GM18951 (cell line): Measurements from ENCODE around the gene DIS3.
"Not testable (repeated sequence)": the region's sequence is repeated elsewhere in the genome, so short reads cannot be mapped to it uniquely, and the experiment has no call there.

Experiments
- POLR2A ChIP-seq: IDR thresholded peaks from 4 replicates; pipeline ENCODE4 v1.6.1; 2011; ENCODE audit warnings: mild to moderate bottlenecking; ENCODE audit not compliant: insufficient read length, insufficient read depth; ENCODE audit errors: extremely low read depth
- in situ Hi-C: fragments of 300-500 bp; cut with MboI; formaldehyde crosslinking; loops from one replicate; pipeline ENCODE4 v1.12.0; 2022; ENCODE audit warnings: low sequenced_read_pairs, mixed read lengths, inconsistent platforms; ENCODE audit not compliant: unreplicated experiment

Gene DIS3

GRCh38 chr13:72782717-72783116 is 1.0 kb upstream of the DIS3 start:
- TF ChIP-seq POLR2A = no peak
- in situ Hi-C loops = no loop called here

GRCh38 chr13:72774019-72774418 is 7.7 kb downstream of the DIS3 start:
- in situ Hi-C loops = no loop called here

GRCh38 chr13:72763411-72763810 is 18.3 kb downstream of the DIS3 start:
- no peak for TF ChIP-seq POLR2A
- in situ Hi-C loops = no loop called here

More at GRCh38 chr13:72774019-72774418, 7.7 kb downstream of the DIS3 start:
- TF ChIP-seq POLR2A = no peak

DNA sequence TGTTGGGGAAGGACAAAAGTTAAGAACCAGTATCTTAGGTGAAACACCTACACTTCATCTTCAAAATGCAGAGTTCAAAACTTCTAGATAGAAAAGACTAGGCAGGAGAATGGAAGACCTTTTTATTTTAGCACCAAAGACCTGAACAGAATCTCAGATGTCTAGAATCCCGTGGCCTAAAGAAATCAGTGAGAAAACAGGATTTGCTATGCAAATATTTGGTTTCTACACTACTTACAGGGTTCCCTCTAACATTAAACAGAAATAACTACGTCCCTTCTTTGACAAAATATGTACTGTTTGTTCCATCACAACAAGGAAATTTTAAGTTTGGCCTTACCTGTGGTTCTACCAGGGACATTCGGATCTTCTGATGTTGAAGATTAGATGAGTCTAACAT is 21.5 kb downstream of the DIS3 start:
- no peak for TF ChIP-seq POLR2A
- in situ Hi-C loops = no loop called here

DNA sequence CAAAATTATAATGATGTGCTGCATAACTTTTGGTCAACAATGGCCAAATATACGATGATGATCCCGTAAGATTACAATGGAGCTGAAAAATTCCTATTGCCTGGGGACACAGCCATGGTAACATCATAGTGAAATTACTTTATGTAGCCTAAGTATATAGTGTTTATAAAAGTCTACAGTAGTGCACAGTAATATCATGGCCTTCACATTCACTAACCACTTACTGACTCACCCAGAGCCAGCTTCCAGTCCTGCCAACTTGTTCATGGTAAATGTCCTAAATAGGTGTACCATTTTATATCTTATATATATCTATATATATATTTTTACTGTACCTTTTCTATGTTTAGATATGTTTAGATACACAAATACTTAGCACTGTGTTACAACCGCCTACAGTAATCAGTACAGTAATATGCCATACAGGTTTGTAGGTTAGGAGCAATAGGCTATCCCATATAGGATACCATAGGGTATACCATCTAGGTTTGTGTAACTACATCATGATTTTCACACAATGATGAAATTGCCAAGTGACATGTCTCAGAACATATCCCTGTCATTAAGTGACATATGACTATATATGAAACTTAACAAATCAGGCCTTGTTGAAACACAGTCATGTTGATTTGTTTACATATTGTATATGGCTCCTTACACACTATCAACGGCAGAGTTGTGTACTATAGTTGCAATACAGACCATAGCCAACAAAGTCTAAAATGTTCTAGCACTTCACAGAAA is 23.7 kb downstream of the DIS3 start:
- in situ Hi-C loops = no loop called here
- TF ChIP-seq POLR2A = no peak

- in situ Hi-C loops = no loop called here
- TF ChIP-seq POLR2A = no peak
Observed at GRCh38 chr13:72754111-72754510, 27.6 kb downstream of the DIS3 start.

DNA sequence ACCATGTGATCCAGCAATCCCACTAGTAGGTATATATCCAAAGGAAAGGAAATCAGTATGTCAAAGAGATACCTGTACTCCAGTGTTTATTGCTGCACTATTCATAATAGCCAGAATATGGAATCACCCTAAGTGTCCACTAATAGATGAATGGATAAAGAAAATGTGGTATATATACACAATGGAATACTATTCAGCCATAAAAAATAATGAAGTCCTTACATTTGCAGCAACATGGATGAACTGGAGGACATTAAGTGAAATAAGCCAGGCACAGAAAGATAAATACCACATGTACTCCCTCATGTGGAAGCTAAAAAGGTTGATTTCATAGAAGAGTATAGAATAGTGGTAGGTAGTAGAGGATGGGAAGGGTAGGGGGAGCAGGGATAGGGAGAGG is 30.5 kb downstream of the DIS3 start:
- no peak for TF ChIP-seq POLR2A
- in situ Hi-C loops = no loop called here

DNA sequence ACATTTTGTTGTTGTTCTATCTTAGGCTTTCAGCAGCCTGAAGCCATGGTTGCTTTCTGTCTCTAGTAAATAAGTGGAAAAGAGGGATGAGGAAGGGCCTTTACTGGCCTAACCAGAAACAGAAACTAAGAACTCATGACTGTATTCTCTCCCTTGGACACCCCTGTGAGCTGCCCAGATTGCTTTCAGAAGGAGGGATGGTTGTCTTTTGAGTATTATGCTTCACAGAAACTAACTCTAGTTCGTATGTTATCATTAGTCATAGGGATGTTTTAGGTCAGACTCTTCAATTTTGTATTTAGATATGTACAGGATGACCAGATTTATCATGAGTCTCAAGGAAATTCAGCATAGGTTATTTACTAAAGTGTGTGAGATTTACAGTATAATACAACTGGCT is 36.4 kb downstream of the DIS3 start:
- TF ChIP-seq POLR2A = no peak
- in situ Hi-C loops = no loop called here

DNA sequence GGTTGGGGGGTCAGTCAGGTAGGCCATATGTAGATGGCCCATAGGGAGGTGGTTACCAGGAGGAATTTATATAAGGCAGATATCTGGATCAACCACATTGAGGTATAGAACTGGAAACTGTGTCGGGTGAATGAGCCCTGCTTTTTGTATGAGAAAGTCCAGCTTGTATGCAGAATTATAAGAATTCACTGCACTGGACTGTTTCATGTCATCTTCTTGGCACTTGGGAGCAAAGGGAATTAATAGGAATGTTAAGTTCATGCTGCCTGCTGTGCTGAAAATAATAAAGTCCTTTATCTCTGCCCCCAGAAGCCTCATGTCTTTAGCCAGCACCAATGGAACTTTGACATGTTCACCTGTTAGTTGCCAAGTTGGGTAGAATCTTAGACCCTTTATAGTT is 41.7 kb downstream of the DIS3 start:
- TF ChIP-seq POLR2A = no peak
- in situ Hi-C loops = no loop called here

- no peak for TF ChIP-seq POLR2A
- in situ Hi-C loops = no loop called here
Observed at GRCh38 chr13:72737033-72737432, 44.7 kb downstream of the DIS3 start.

DNA sequence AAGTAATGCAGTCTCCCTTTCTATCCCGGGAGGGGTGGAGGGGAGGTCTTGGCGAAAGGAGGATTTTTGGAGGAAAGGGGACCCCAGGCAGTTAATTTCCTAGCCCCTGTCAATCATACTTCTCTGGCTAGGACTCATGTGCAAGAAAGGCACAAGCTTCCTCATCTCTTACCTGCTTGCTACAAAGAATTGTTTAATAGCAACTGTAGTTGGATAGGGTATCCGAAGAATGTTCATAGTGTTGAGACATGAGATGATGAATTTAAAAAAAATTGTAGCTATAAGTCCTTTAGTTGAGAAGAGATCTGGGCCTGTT is 53.5 kb downstream of the DIS3 start:
- in situ Hi-C loops = no loop called here
- TF ChIP-seq POLR2A = no peak

DNA sequence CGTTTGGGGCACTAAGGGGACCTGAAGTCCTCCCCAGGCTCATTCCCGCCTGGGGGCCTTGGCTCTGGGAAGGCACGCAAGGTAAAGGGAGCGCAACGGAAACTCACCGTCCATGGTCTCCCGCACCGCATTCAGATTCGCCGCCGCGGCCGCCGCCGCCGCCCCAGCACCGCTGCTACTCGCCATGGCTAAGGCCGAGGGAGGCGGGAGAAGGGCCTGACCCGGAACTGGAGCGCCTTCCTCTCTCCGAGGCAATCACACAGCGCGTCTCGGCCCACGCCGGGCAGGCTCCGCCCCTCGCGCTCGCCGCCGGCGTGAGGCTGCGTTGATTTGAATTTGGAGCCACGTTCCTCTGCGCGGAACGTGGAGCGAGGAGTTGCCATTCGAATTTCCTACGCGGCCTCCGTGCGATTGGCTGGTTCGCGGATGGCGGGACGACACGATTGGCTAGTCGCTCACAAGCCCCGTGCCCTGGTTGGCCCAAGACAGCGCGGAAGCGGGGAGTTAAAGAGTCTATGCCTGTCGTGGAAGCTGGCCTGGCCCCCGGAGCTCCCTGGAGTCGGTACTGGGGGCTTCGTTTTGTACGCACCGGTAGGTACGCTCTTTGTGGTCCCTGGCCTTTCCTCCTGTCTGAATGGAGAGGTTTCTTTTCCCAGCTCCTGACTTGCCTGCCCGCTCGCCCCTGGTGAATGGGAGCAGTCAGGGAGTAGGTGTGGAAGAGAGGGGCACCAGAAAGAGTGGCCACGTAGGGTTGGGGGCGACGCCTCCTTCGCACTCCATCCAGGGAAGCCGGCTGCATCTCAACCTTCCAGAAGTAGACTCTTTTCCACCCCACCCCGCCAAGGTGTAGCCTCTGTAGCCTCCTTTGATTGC is 54.0 kb downstream of the DIS3 start, which contains the start of the genes BORA and MZT1:
Gene BORA (plus strand): TSS at position 507 of the 873 bp plus-strand sequence. CDS start 1,018 bp downstream, outside the sequence.
Gene MZT1 (minus strand): TSS at position 213 of the 873 bp plus-strand sequence. CDS start 27 bp downstream, at position 186.
- TF ChIP-seq POLR2A = peak; percentile 75

DNA sequence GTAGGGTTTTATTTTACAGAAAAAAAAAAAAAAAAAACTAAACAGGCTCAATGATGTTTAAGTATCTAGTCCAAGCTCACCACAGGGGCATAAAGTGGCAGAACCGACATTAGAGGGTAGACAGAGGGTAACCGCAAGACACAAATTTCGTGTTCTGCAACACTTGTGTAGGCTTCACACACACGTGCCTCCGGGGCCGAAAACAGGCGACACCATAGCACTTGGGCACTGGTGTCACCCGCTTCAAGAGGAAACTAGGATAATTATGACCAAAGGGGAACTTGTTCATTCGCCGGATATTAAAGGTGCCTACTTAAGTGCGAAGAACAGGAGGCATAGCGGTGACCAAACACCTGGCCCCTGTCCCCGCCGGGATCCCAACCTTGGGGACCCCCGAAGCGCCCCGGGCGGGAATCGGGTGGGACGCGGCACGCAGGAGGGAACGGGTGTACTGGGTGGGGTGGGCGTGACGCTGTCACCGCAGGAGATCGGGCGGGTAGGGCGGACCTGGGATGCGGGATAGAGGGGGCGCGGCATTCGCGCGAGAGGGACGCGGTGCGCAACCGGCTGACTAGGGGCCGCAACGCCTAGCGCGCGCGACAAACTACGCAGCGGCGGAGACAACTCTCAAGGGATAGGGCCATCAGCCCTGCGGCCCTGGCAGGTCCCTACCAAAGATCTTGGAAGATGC is 54.8 kb downstream of the DIS3 start:
- TF ChIP-seq POLR2A = no peak
- in situ Hi-C loops = no loop called here

More for the DNA sequence above, 54.0 kb downstream of the DIS3 start, which contains the start of the genes BORA and MZT1:
- in situ Hi-C loops = no loop called here

GRCh38 chr13:72726185-72726584 is 55.5 kb downstream of the DIS3 start:
- in situ Hi-C loops = not testable (repeated sequence)
